ENCODE results near the gene HYAL4.

The HYAL4 gene

DNA sequence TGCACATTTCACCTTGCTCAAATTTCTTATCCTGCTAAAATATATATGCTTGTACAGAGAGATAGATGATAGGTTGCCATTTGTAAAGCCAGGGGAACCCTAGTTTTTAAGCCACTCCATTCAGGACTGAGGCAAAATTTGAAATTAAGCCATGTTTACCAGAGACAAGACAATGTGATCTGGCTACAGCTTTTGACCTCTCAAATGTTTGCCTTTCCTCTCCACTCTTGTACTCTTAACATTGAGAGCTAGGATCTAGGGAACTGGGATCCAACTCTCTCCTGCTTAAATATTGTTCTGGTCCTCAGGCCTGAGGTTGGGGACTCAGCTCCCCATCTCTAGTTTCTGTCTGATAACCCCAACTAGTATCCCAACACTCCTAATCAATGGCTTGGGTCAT is 15.9 kb downstream of the HYAL4 start:
- no peak for DNase-seq (ENCODE audit: low read depth)
- TF ChIP-seq, protein P1, sequence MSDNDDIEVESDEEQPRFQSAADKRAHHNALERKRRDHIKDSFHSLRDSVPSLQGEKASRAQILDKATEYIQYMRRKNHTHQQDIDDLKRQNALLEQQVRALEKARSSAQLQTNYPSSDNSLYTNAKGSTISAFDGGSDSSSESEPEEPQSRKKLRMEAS (IDR thresholded peaks at IDR 0.05; ENCODE audit: low read depth, low read length), result no peak
- TF ChIP-seq POLR2A (IDR thresholded peaks at IDR 0.05; ENCODE audit: extremely low read depth, insufficient read length), result no peak
- TF ChIP-seq MYC (IDR thresholded peaks at IDR 0.05; ENCODE audit: low read depth, low read length), result no peak
- TF ChIP-seq, protein P2, sequence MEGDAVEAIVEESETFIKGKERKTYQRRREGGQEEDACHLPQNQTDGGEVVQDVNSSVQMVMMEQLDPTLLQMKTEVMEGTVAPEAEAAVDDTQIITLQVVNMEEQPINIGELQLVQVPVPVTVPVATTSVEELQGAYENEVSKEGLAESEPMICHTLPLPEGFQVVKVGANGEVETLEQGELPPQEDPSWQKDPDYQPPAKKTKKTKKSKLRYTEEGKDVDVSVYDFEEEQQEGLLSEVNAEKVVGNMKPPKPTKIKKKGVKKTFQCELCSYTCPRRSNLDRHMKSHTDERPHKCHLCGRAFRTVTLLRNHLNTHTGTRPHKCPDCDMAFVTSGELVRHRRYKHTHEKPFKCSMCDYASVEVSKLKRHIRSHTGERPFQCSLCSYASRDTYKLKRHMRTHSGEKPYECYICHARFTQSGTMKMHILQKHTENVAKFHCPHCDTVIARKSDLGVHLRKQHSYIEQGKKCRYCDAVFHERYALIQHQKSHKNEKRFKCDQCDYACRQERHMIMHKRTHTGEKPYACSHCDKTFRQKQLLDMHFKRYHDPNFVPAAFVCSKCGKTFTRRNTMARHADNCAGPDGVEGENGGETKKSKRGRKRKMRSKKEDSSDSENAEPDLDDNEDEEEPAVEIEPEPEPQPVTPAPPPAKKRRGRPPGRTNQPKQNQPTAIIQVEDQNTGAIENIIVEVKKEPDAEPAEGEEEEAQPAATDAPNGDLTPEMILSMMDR (IDR thresholded peaks at IDR 0.05; ENCODE audit: low read depth, low read length), result no peak
- no peak overlapping the region for H3K4me3 ChIP-seq (ENCODE audit: low read depth, low read length)

DNA sequence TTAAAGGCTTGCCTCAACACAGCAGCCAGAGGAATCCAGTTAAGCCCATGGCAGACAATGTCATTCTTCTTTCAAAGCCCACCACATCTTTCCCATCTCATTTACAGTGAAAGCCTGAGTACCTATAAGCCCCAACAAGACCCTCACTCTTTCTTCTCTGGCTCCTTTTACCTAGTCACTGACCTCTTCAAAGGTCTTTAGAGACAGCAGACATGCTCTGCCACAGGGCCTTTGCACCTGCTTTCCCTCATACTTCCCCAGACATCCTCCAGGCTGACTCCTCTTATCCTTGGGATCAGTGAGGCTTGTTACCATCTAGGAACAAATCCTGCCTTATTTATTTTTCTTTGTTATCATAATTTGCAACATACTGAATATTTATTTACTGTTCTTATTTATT is 17.8 kb downstream of the HYAL4 start:
- DNase-seq (ENCODE audit: low read depth), result no peak
- TF ChIP-seq, protein P1 (IDR thresholded peaks at IDR 0.05; ENCODE audit: low read depth, low read length), result no peak
- TF ChIP-seq, protein P2 (IDR thresholded peaks at IDR 0.05; ENCODE audit: low read depth, low read length), result no peak
- TF ChIP-seq POLR2A (IDR thresholded peaks at IDR 0.05; ENCODE audit: extremely low read depth, insufficient read length), result no peak

DNA sequence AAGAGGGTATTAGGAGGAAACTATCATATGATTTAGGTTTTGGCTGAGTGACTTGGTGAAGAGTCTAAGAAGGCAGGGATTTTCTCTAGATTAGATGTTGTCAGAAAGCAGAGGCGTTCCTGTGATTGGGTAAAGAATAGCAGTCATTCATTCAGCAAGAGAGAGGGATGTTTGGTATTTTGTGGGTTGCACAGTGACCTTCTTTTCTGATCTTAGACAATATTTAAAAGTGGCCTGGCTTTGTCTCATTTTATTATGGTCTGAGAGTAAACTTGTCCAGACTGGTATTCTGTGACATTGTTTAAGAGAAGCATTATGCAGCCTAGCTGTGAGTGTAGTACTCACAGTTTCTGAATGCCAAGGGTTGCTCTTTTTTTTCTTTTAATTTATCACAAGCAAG is 18.5 kb downstream of the HYAL4 start:
- TF ChIP-seq POLR2A (IDR thresholded peaks at IDR 0.05; ENCODE audit: extremely low read depth, insufficient read length) (no peak), MYC (IDR thresholded peaks at IDR 0.05; ENCODE audit: low read depth, low read length) (no peak)
- TF ChIP-seq, protein P1 (IDR thresholded peaks at IDR 0.05; ENCODE audit: low read depth, low read length), result no peak
- TF ChIP-seq, protein P2 (IDR thresholded peaks at IDR 0.05; ENCODE audit: low read depth, low read length), result no peak
- no peak overlapping the region for H3K4me3 ChIP-seq (ENCODE audit: low read depth, low read length)
- DNase-seq (ENCODE audit: low read depth), result no peak

More for the DNA sequence above, 17.8 kb downstream of the HYAL4 start:
- H3K4me3 ChIP-seq (ENCODE audit: low read depth, low read length), result no peak overlapping the region

DNA sequence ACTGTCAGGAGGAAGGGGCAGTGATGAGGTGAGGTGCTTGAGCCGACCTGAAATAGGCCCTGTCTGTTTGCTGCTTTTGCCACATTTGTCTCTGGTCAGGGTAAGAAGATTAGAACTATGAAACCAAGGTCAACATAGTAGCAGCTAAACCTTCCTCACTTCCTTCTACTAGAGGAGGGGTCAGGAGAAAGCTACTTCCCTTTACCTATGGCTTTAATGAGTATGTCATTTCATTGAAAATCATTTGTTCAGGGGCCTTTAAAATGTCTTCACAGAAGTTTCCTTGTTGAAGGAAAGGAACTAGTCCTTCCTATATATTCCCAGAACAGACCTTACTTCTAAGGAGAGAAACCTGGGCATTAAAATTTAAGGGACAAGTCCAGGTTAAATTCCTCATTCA is 19.0 kb downstream of the HYAL4 start:
- H3K4me3 ChIP-seq (ENCODE audit: low read depth, low read length), result no peak overlapping the region
- DNase-seq (ENCODE audit: low read depth), result no peak
- TF ChIP-seq, protein P1 (IDR thresholded peaks at IDR 0.05; ENCODE audit: low read depth, low read length), result no peak
- TF ChIP-seq MYC (IDR thresholded peaks at IDR 0.05; ENCODE audit: low read depth, low read length) (no peak), POLR2A (IDR thresholded peaks at IDR 0.05; ENCODE audit: extremely low read depth, insufficient read length) (no peak)
- TF ChIP-seq, protein P2 (IDR thresholded peaks at IDR 0.05; ENCODE audit: low read depth, low read length), result no peak

DNA sequence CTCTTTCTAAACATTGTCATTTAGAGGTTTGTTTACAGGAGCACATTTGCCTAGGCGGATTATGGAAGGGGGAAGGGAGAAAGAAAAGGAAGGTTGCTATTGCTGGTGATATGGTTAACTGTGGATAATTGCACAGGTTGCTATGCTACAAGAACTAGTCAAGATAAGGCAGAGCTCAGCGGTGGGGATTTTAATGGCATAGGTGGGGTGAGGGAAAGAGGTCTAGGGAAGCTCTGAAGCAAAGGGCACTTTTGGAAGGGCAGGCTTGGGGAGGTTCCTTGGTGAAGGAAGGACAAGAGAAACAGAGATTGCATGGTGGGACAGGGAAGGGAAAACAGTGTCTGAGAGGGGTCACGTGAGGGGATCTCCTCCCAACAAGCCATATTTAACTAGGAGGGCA is 19.5 kb downstream of the HYAL4 start:
- H3K4me3 ChIP-seq (ENCODE audit: low read depth, low read length), result no peak overlapping the region
- TF ChIP-seq MYC (IDR thresholded peaks at IDR 0.05; ENCODE audit: low read depth, low read length) (no peak), POLR2A (IDR thresholded peaks at IDR 0.05; ENCODE audit: extremely low read depth, insufficient read length) (no peak)
- TF ChIP-seq, protein P2 (IDR thresholded peaks at IDR 0.05; ENCODE audit: low read depth, low read length), result no peak
- TF ChIP-seq, protein P1 (IDR thresholded peaks at IDR 0.05; ENCODE audit: low read depth, low read length), result no peak
- DNase-seq (ENCODE audit: low read depth), result no peak

DNA sequence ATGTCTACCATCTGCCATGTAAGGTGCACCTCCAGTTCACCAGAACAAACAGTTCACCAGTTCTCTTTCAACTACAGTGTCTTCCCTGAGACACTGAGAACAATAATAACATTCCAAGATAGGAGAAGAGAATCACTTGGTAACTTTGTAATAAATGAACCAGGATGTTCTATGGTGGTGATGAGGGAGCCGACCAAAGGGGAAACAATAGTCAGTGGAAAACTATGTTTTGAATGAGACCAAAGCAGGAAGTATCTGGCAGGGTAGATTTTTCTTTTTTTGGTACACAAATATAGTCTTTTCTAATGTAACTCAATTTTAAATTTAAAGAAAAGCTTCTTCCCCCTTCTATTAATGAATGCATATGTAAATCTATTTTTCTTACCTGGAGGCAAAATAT is 20.0 kb downstream of the HYAL4 start:
- H3K4me3 ChIP-seq (ENCODE audit: low read depth, low read length), result no peak overlapping the region
- DNase-seq (ENCODE audit: low read depth), result no peak
- TF ChIP-seq, protein P1 (IDR thresholded peaks at IDR 0.05; ENCODE audit: low read depth, low read length), result no peak
